B cell (primary cell): ENCODE measurements around the gene GCN1. TPM values are rescaled to one million over a fixed set of nuclear protein-coding genes. Genes with fewer than 3 reads are reported as not detected.

Experiments
- ATAC-seq: fragments of 200-7000 bp; cut with Tn5 transposase; one replicate; pipeline ENCODE4 v1.10.0; 2021; ENCODE audit warnings: low read depth, mild to moderate bottlenecking, moderate number of reproducible peaks, moderate library complexity
- CTCF ChIA-PET: fragments of 350-600 bp; sonication (Branson Sonifier 250); formaldehyde crosslinking; loops from one replicate; lab custom pipeline; 2021; ENCODE audit warnings: antibody characterized with exemption, inconsistent platforms; lab: Charles Lee
- POLR2A ChIA-PET: fragments of 350-600 bp; sonication (Branson Sonifier 250); formaldehyde crosslinking; loops from one replicate; lab custom pipeline; 2021; ENCODE audit warnings: antibody characterized with exemption; lab: Charles Lee
- DNase-seq: peaks from one replicate; pipeline ENCODE4 v3.0.0; 2013
- H2AFZ ChIP-seq: 2 replicates; pipeline ENCODE4 v1.6.1; 2012; ENCODE audit warnings: mild to moderate bottlenecking, low read depth, low read length; ENCODE audit not compliant: insufficient read depth, poor library complexity, severe bottlenecking
- H3K27ac ChIP-seq, 2 donors: 1 replicate in 1 of 2; 2 replicates in 1 of 2; pipeline ENCODE4 v1.5.1; 2012 to 2013; ENCODE audit warnings: low read length in 2 of 2, mild to moderate bottlenecking in 2 of 2, moderate library complexity in 1 of 2
- H3K27me3 ChIP-seq, 4 experiments: fragments of 200-600 bp in 1 of 4; sonication (generic) in 1 of 4; replicated peaks in 1 of 4; 1 replicate in 2 of 4; 2 replicates in 2 of 4; pipeline versions ENCODE4 v1.6.1 to v1.7.0; 2013 to 2016; ENCODE audit warnings: low read length in 3 of 4, mild to moderate bottlenecking in 2 of 4, mixed read lengths in 1 of 4, moderate library complexity in 1 of 4; ENCODE audit not compliant: insufficient read depth in 4 of 4, control insufficient read depth in 3 of 4; ENCODE audit errors: control extremely low read depth in 1 of 4
- H3K36me3 ChIP-seq, 2 experiments: replicated peaks in 1 of 2; 1 replicate in 1 of 2; 2 replicates in 1 of 2; pipeline versions ENCODE4 v1.6.1 to v1.7.1; 2013; ENCODE audit warnings: low read length in 1 of 2; ENCODE audit not compliant: insufficient read depth in 2 of 2, control insufficient read depth in 1 of 2; ENCODE audit errors: control extremely low read depth in 1 of 2, extremely low read depth in 1 of 2
- H3K4me1 ChIP-seq, 2 donors: fragments of 200-600 bp in 1 of 2; sonication (generic) in 1 of 2; 1 replicate in 1 of 2; 2 replicates in 1 of 2; pipeline versions ENCODE4 v1.5.1 to v1.6.1; 2013 to 2017; ENCODE audit warnings: low read length in 2 of 2; ENCODE audit not compliant: control insufficient read depth in 2 of 2, insufficient read depth in 2 of 2
- H3K4me2 ChIP-seq: replicated peaks from 2 replicates; pipeline ENCODE3; 2012; ENCODE audit warnings: mild to moderate bottlenecking, low read depth, low read length; ENCODE audit not compliant: poor library complexity, severe bottlenecking
- H3K4me3 ChIP-seq, 5 experiments: fragments of 200-600 bp in 1 of 5; sonication (generic) in 1 of 5; 1 replicate in 3 of 5; 2 replicates in 2 of 5; pipeline versions ENCODE4 v1.5.1 to v1.7.0; 2011 to 2016; ENCODE audit warnings: low read length in 4 of 5, mild to moderate bottlenecking in 4 of 5, low read depth in 2 of 5, control low read depth in 1 of 5, moderate library complexity in 1 of 5; ENCODE audit not compliant: insufficient read depth in 1 of 5; ENCODE audit errors: control extremely low read depth in 1 of 5, extremely low read depth in 1 of 5
- H3K79me2 ChIP-seq: fragments of 200-600 bp; sonication (generic); one replicate; pipeline ENCODE4 v1.6.0; 2016; ENCODE audit warnings: low read length; ENCODE audit not compliant: control insufficient read depth, insufficient read depth
- H3K9ac ChIP-seq: fragments of 200-600 bp; sonication (generic); 2 replicates; pipeline ENCODE4 v1.6.1; 2017; ENCODE audit warnings: mild to moderate bottlenecking, low read length, moderate library complexity
- H3K9me3 ChIP-seq, 3 donors: one replicate each; pipeline versions ENCODE4 v1.6.1 to v1.7.1; 2013; ENCODE audit warnings: low read length in 2 of 3; ENCODE audit not compliant: control insufficient read depth in 2 of 3, insufficient read depth in 1 of 3; ENCODE audit errors: control extremely low read depth in 1 of 3
- H4K20me1 ChIP-seq: 2 replicates; pipeline ENCODE4 v1.6.0; 2012; ENCODE audit warnings: mild to moderate bottlenecking, low read length; ENCODE audit not compliant: insufficient read depth, control insufficient read depth, poor library complexity, severe bottlenecking
- H3K27ac Mint-ChIP-seq: one replicate; pipeline ENCODE4 v1.8.0; 2021; ENCODE audit warnings: mixed read lengths
- H3K27me3 Mint-ChIP-seq: one replicate; pipeline ENCODE4 v1.8.0; 2021; ENCODE audit warnings: mixed read lengths
- H3K4me1 Mint-ChIP-seq: one replicate; pipeline ENCODE4 v1.8.0; 2021; ENCODE audit warnings: mixed read lengths
- H3K4me3 Mint-ChIP-seq: one replicate; pipeline ENCODE4 v1.8.0; 2021; ENCODE audit warnings: mixed read lengths
- H3K9me3 Mint-ChIP-seq: one replicate; pipeline ENCODE4 v1.8.0; 2022; ENCODE audit warnings: mixed read lengths; ENCODE audit not compliant: insufficient read depth
- CTCF ChIP-seq: fragments of 200-600 bp; IDR thresholded peaks from one replicate; pipeline ENCODE4 v1.8.0; 2022; ENCODE audit warnings: antibody characterized with exemption, mild to moderate bottlenecking
- EZH2 ChIP-seq: IDR thresholded peaks from 2 replicates; pipeline ENCODE4 v1.6.1; 2012; ENCODE audit warnings: borderline replicate concordance, low read depth, mild to moderate bottlenecking, moderate library complexity, low read length; ENCODE audit not compliant: insufficient read depth, poor library complexity, severe bottlenecking
- WGBS: methylation state at CpG from one replicate; pipeline ENCODE4 v1.1.5; 2013; ENCODE audit warnings: missing lambda C conversion rate; ENCODE audit not compliant: insufficient coverage; 5-methylcytosine and 5-hydroxymethylcytosine counted together
- intact Hi-C: fragments of 100-400 bp; cut with micrococcal nuclease; formaldehyde crosslinking; loops from one replicate; pipeline ENCODE4 v1.10.0; 2022
- polyA plus RNA-seq: library from polyadenylated mRNA; depleted of rRNA; stranded (reverse); fragments of >200 nt; gene quantifications from 2 replicates; pipeline ENCODE4 v1.2.3, GENCODE V29; 2012
- total RNA-seq, 2 donors: library from RNA; stranded (reverse); fragments of 120-200 nt in 1 of 2; gene quantifications; 1 replicate in 1 of 2; 2 replicates in 1 of 2; pipeline versions ENCODE4 v1.2.3 to v1.2.4, GENCODE V29; 2013 to 2022

The GCN1 gene
- total and polyA plus RNA-seq, 2 donors (not counting 1 experiment from before 2014, with no cell fraction given) = 41.3 to 127 TPM

DNA sequence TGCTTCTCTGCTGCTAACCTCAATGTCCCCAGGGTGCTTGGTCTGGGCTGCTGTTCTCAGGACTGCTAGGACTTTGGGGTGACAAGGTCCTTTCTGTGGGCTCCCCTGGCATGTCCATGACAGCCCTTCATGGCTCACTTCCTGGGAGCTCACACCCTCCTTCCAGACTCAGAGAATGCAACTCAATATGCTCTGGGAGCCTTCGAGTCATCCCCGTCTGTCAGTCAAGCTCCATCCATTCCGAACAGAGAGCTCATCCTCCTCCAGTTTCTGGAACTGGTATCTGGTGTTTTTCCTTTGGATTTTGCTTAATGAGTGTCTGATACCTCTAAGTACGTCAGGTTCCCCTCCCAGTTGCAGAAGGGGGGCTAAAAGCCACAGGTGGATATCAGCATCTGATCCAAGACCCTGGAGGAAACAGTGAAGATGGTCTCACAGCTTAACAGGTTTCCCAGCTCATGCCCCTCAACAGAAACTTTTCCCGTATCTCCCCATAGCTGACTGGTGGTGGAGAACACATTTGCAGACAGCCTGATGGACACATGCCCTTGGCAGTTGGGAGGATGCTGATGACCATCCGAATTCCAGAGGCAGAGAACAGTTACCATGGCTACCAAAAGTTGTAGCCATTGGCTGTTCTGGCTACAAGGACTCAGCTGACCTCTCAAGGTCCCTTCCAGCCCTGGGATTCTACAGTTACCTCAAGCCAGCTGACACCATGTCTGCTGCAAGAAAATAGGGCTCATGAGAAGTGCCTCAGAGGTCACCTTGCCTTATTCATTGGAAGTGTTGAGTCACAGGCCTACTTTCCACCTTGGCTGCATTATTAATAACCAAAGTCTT, 68.5 kb downstream of the GCN1 start:
- H3K27me3 Mint-ChIP-seq = no peaks in the 10 kb centered on the region
- Histone ChIP-seq H3K4me2 (no peak overlapping the region), H3K4me1 (peaks cover 13 to 30% of the 10 kb centered on the region in 2 donors), H3K79me2 (peaks cover 1% of the 10 kb centered on the region), H3K9ac (no peak overlapping the region), H3K9me3 (no peaks in the 10 kb centered on the region), H2AFZ (no peak overlapping the region), H3K4me3 (no peak overlapping the region), H3K27me3 (no peaks in the 10 kb centered on the region), H4K20me1 (peaks cover under 1% of the 10 kb centered on the region), H3K27ac (no peak overlapping the region), H3K36me3 (peaks cover 2 to 41% of the 10 kb centered on the region in 2 experiments)
- 97% methylated on average over 2 of the region's 6 CpGs for WGBS
- no peak for ATAC-seq
- ChIA-PET CTCF (no interaction called here), POLR2A (interaction anchor here (0.6 kb wide), 1 partner anchor 77 kb away, joined by 8 read pairs; no protein-coding TSS in a partner anchor)
- intact Hi-C loops = no loop called here
- H3K27ac Mint-ChIP-seq = peak overlapping the region; percentile 53
- H3K9me3 Mint-ChIP-seq = no peaks in the 10 kb centered on the region
- no peak for DNase-seq
- H3K4me1 Mint-ChIP-seq = peaks cover 25% of the 10 kb centered on the region
- TF ChIP-seq CTCF = no peak
- no peak for TF ChIP-seq EZH2
- H3K4me3 Mint-ChIP-seq = no peak overlapping the region

GRCh38 chr12:120125029-120125428, 69.5 kb downstream of the GCN1 start:
- Histone ChIP-seq H3K4me2 (no peak overlapping the region), H3K9ac (no peak overlapping the region), H3K27ac (no peak overlapping the region), H2AFZ (no peak overlapping the region), H3K27me3 (no peaks in the 10 kb centered on the region), H3K4me3 (no peak overlapping the region), H3K79me2 (peaks cover 10% of the 10 kb centered on the region), H3K36me3 (peaks cover 0 to 32% of the 10 kb centered on the region in 2 experiments), H4K20me1 (peaks cover 6% of the 10 kb centered on the region), H3K4me1 (peaks cover 13 to 37% of the 10 kb centered on the region in 2 donors), H3K9me3 (no peaks in the 10 kb centered on the region)
- H3K4me3 Mint-ChIP-seq = no peak overlapping the region
- intact Hi-C loops = no loop called here
- TF ChIP-seq CTCF = no peak
- no peak for TF ChIP-seq EZH2
- ChIA-PET CTCF (no interaction called here), POLR2A (no interaction called here)
- H3K27ac Mint-ChIP-seq = no peak overlapping the region
- WGBS = no CpG with 5 or more reads among the region's 4 CpGs
- no peaks in the 10 kb centered on the region for H3K27me3 Mint-ChIP-seq
- peaks cover 31% of the 10 kb centered on the region for H3K4me1 Mint-ChIP-seq
- H3K9me3 Mint-ChIP-seq = no peaks in the 10 kb centered on the region
- DNase-seq (no peak), ATAC-seq (no peak)
